ENCODE measurements around the gene SLC9B1. TPM values are rescaled to one million over a fixed set of nuclear protein-coding genes. Genes with fewer than 3 reads are reported as not detected.
"Not testable (repeated sequence)": the region's sequence is repeated elsewhere in the genome, so short reads cannot be mapped to it uniquely, and the experiment has no call there.

SLC9B1 gene
- total and polyA plus RNA-seq, 2 donors (not counting 1 experiment from before 2014, with no cell fraction given), result 2.1 to 2.2 TPM

DNA sequence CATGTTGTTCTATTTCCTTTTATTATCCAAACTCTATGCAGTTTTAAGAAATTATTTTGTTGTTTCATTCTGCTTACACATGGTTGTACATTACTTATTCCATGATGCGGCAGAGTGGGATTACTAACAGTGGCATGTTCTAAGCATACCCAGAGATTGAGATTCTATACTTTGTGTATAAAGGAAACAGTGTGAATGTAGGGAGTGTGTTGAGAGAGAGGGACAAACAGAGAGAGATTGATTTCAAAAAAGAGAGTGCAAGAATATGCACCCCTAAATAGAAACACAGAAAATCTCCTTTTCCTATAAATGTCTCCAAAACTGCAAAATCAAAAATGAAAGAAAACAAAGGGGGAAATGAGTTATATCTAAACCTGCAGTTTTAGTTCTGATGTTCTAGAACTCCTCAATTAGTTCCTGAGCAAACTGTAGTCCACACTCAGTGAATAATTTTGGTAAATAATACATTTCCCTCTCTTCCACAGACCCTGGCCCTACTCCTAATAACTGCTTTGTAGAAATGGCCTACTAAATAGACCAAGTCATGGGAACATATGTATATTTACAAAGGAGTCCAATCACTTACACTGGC lies 31.0 kb downstream of the SLC9B1 start:
- ATAC-seq (ENCODE audit: low read depth), result no peak
- no peak overlapping the region for H3K4me3 ChIP-seq (ENCODE audit: control extremely low read depth in 1 of 5, extremely low read depth in 1 of 5, insufficient read depth in 1 of 5, low read depth in 2 of 5, low read length in 4 of 5)
- no peak overlapping the region for H3K27ac ChIP-seq (ENCODE audit: low read length in 2 of 2)
- ChIA-PET POLR2A (no interaction called here), CTCF (no interaction called here)
- H3K9ac ChIP-seq (ENCODE audit: low read length), result no peak overlapping the region
- H3K4me3 Mint-ChIP-seq, result no peak overlapping the region
- no peaks in the 10 kb centered on the region for H3K4me1 ChIP-seq (ENCODE audit: control insufficient read depth in 2 of 2, insufficient read depth in 2 of 2, low read length in 2 of 2)
- no peaks in the 10 kb centered on the region for H3K27me3 ChIP-seq (replicated peaks in 1 of 4; ENCODE audit: control extremely low read depth in 1 of 4, control insufficient read depth in 3 of 4, insufficient read depth in 4 of 4, low read length in 3 of 4)
- no peak overlapping the region for H3K27ac Mint-ChIP-seq
- intact Hi-C loops (cut with micrococcal nuclease), result no loop called here
- no peaks in the 10 kb centered on the region for H3K9me3 Mint-ChIP-seq (ENCODE audit: insufficient read depth)
- no peaks in the 10 kb centered on the region for H3K27me3 Mint-ChIP-seq
- TF ChIP-seq, protein P1, sequence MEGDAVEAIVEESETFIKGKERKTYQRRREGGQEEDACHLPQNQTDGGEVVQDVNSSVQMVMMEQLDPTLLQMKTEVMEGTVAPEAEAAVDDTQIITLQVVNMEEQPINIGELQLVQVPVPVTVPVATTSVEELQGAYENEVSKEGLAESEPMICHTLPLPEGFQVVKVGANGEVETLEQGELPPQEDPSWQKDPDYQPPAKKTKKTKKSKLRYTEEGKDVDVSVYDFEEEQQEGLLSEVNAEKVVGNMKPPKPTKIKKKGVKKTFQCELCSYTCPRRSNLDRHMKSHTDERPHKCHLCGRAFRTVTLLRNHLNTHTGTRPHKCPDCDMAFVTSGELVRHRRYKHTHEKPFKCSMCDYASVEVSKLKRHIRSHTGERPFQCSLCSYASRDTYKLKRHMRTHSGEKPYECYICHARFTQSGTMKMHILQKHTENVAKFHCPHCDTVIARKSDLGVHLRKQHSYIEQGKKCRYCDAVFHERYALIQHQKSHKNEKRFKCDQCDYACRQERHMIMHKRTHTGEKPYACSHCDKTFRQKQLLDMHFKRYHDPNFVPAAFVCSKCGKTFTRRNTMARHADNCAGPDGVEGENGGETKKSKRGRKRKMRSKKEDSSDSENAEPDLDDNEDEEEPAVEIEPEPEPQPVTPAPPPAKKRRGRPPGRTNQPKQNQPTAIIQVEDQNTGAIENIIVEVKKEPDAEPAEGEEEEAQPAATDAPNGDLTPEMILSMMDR (IDR thresholded peaks at IDR 0.05), result no peak
- TF ChIP-seq EZH2 (IDR thresholded peaks at IDR 0.05; ENCODE audit: borderline replicate concordance, insufficient read depth, low read depth, low read length, poor library complexity, severe bottlenecking), result no peak
- DNase-seq, result no peak
- WGBS (ENCODE audit: insufficient coverage), result no CpG with 5 or more reads among the region's 1 CpG
- H4K20me1 ChIP-seq (ENCODE audit: control insufficient read depth, insufficient read depth, low read length, poor library complexity, severe bottlenecking), result no peaks in the 10 kb centered on the region
- peaks cover 0 to 5% (median 3%) of the 10 kb centered on the region in 3 donors for H3K9me3 ChIP-seq (ENCODE audit: control extremely low read depth in 1 of 3, control insufficient read depth in 2 of 3, insufficient read depth in 1 of 3, low read length in 2 of 3)
- no peaks in the 10 kb centered on the region for H3K79me2 ChIP-seq (ENCODE audit: control insufficient read depth, insufficient read depth, low read length)
- H3K4me2 ChIP-seq (replicated peaks; ENCODE audit: low read depth, low read length, poor library complexity, severe bottlenecking), result no peak overlapping the region
- H3K36me3 ChIP-seq (replicated peaks in 1 of 2; ENCODE audit: control extremely low read depth in 1 of 2, control insufficient read depth in 1 of 2, extremely low read depth in 1 of 2, insufficient read depth in 2 of 2, low read length in 1 of 2), result no peaks in the 10 kb centered on the region
- H2AFZ ChIP-seq (ENCODE audit: insufficient read depth, low read depth, low read length, poor library complexity, severe bottlenecking), result no peak overlapping the region
- no peaks in the 10 kb centered on the region for H3K4me1 Mint-ChIP-seq

DNA sequence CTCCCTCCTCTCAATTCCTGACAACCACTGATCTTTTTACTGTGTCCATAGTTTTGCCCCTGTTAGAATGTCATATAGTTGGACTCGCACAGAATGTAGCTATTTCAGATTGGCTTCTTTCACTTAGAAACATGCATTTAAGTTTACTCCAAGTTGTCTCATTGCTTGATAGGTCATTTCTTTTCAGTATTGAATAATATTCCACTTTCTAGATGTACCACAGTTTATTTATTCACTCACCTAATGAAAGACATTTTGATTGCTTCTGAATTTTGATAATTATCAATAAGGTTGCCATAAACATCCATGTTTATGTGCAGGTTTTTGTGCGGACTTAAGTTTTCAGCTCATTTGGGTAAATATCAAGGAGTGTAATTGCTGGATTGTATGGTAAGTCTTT lies 38.5 kb downstream of the SLC9B1 start:
- H3K36me3 ChIP-seq (replicated peaks in 1 of 2; ENCODE audit: control extremely low read depth in 1 of 2, control insufficient read depth in 1 of 2, extremely low read depth in 1 of 2, insufficient read depth in 2 of 2, low read length in 1 of 2), result no peaks in the 10 kb centered on the region
- H3K27me3 ChIP-seq (replicated peaks in 1 of 4; ENCODE audit: control extremely low read depth in 1 of 4, control insufficient read depth in 3 of 4, insufficient read depth in 4 of 4, low read length in 3 of 4), result no peaks in the 10 kb centered on the region
- no peak overlapping the region for H3K4me2 ChIP-seq (replicated peaks; ENCODE audit: low read depth, low read length, poor library complexity, severe bottlenecking)
- DNase-seq (no peak), ATAC-seq (ENCODE audit: low read depth) (no peak)
- POLR2A ChIA-PET, result no interaction called here
- H3K4me1 ChIP-seq (ENCODE audit: control insufficient read depth in 2 of 2, insufficient read depth in 2 of 2, low read length in 2 of 2), result no peaks in the 10 kb centered on the region
- no peaks in the 10 kb centered on the region for H3K4me1 Mint-ChIP-seq
- H3K27ac Mint-ChIP-seq, result no peak overlapping the region
- H3K9me3 Mint-ChIP-seq (ENCODE audit: insufficient read depth), result peaks cover 4% of the 10 kb centered on the region
- H3K4me3 Mint-ChIP-seq, result no peak overlapping the region
- H3K4me3 ChIP-seq (ENCODE audit: control extremely low read depth in 1 of 5, extremely low read depth in 1 of 5, insufficient read depth in 1 of 5, low read depth in 2 of 5, low read length in 4 of 5), result no peak overlapping the region
- no peaks in the 10 kb centered on the region for H3K9me3 ChIP-seq (ENCODE audit: control extremely low read depth in 1 of 3, control insufficient read depth in 2 of 3, insufficient read depth in 1 of 3, low read length in 2 of 3)
- no peaks in the 10 kb centered on the region for H3K79me2 ChIP-seq (ENCODE audit: control insufficient read depth, insufficient read depth, low read length)
- H3K27ac ChIP-seq (ENCODE audit: low read length in 2 of 2), result no peak overlapping the region
- TF ChIP-seq, protein P1 (IDR thresholded peaks at IDR 0.05), result no peak
- TF ChIP-seq EZH2 (IDR thresholded peaks at IDR 0.05; ENCODE audit: borderline replicate concordance, insufficient read depth, low read depth, low read length, poor library complexity, severe bottlenecking), result no peak
- CTCF ChIA-PET, result no interaction called here
- no peaks in the 10 kb centered on the region for H4K20me1 ChIP-seq (ENCODE audit: control insufficient read depth, insufficient read depth, low read length, poor library complexity, severe bottlenecking)
- no peak overlapping the region for H3K9ac ChIP-seq (ENCODE audit: low read length)
- H2AFZ ChIP-seq (ENCODE audit: insufficient read depth, low read depth, low read length, poor library complexity, severe bottlenecking), result no peak overlapping the region
- H3K27me3 Mint-ChIP-seq, result no peaks in the 10 kb centered on the region
- intact Hi-C loops (cut with micrococcal nuclease), result no loop called here
- no CpG with 5 or more reads among the region's 2 CpGs for WGBS (ENCODE audit: insufficient coverage)

DNA sequence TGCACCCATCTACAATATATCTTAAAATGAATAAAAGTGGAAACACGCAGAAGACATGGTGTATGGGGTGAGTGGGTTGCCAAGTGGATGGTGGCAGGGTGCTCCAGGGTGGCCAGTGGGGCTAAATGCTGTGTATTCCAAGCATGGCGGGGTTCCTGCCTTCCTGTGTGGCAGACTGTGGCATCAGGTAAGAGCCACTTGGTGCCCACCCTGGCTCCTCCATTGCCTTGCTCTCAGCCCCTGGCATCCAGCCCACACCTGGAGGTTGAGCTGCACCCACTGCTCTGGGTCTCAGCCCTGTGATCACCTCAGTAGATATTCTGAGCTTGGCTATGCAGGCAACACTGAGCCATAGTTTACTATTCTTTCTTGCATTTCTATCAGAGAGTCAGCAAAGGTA lies 57.7 kb downstream of the SLC9B1 start:
- intact Hi-C loops (cut with micrococcal nuclease); H3K9me3 ChIP-seq (ENCODE audit: control extremely low read depth in 1 of 3, control insufficient read depth in 2 of 3, insufficient read depth in 1 of 3, low read length in 2 of 3); H3K4me2 ChIP-seq (replicated peaks; ENCODE audit: low read depth, low read length, poor library complexity, severe bottlenecking); DNase-seq; H3K4me1 ChIP-seq (ENCODE audit: control insufficient read depth in 2 of 2, insufficient read depth in 2 of 2, low read length in 2 of 2); H3K4me1 Mint-ChIP-seq; POLR2A ChIA-PET; H4K20me1 ChIP-seq (ENCODE audit: control insufficient read depth, insufficient read depth, low read length, poor library complexity, severe bottlenecking); H3K27me3 Mint-ChIP-seq; H3K27ac ChIP-seq (ENCODE audit: low read length in 2 of 2); H2AFZ ChIP-seq (ENCODE audit: insufficient read depth, low read depth, low read length, poor library complexity, severe bottlenecking); ATAC-seq (ENCODE audit: low read depth); H3K4me3 Mint-ChIP-seq; H3K9me3 Mint-ChIP-seq (ENCODE audit: insufficient read depth); H3K9ac ChIP-seq (ENCODE audit: low read length); CTCF ChIA-PET; H3K36me3 ChIP-seq (replicated peaks in 1 of 2; ENCODE audit: control extremely low read depth in 1 of 2, control insufficient read depth in 1 of 2, extremely low read depth in 1 of 2, insufficient read depth in 2 of 2, low read length in 1 of 2); H3K79me2 ChIP-seq (ENCODE audit: control insufficient read depth, insufficient read depth, low read length); H3K27me3 ChIP-seq (replicated peaks in 1 of 4; ENCODE audit: control extremely low read depth in 1 of 4, control insufficient read depth in 3 of 4, insufficient read depth in 4 of 4, low read length in 3 of 4); H3K4me3 ChIP-seq (ENCODE audit: control extremely low read depth in 1 of 5, extremely low read depth in 1 of 5, insufficient read depth in 1 of 5, low read depth in 2 of 5, low read length in 4 of 5); H3K27ac Mint-ChIP-seq: not testable (repeated sequence)
- 100% methylated on average over 1 of the region's 2 CpGs for WGBS (ENCODE audit: insufficient coverage)

Data from B cell (primary cell).